Measurements from ENCODE around the gene AP1AR.

Gene AP1AR

DNA sequence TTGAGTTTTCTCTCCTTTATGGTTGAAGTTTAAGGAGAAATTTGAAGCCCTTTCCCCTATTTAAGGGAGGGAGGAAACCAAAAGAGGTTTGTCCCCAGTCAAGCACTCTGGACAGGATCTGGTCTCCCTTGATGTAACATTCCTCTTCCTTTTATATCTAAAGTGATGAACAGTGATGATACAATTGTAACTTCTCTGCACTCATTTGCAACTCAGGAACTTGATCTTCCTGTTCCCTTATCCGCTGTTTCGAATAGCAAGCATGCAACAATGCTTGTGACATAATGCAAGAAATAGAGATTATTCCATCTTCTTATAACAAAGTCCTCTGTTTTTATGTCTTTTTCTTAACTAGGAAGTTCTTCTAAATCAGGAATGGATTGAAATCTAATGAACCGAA, 83.9 kb downstream of the AP1AR start:
- Histone ChIP-seq H3K4me3 (ENCODE audit: low read length) (no peak overlapping the region), H3K27me3 (ENCODE audit: insufficient read depth, low read length, poor library complexity) (no peaks in the 10 kb centered on the region), H3K4me2 (ENCODE audit: low read length) (no peak overlapping the region), H2AK5ac (ENCODE audit: low read length) (no peak overlapping the region), H3K18ac (ENCODE audit: low read length) (no peak overlapping the region), H3K79me1 (ENCODE audit: low read length) (no peaks in the 10 kb centered on the region), H3K9ac (ENCODE audit: low read length) (no peak overlapping the region), H3K23ac (ENCODE audit: low read length) (no peak overlapping the region), H3K36me3 (ENCODE audit: control insufficient read depth, insufficient read depth, low read length) (no peaks in the 10 kb centered on the region), H2BK120ac (ENCODE audit: low read depth, low read length) (no peak overlapping the region), H3K79me2 (ENCODE audit: control insufficient read depth, insufficient read depth, low read length) (no peaks in the 10 kb centered on the region), H4K8ac (ENCODE audit: low read depth, low read length) (no peak overlapping the region), H2BK15ac (replicated peaks; ENCODE audit: low read depth) (no peak overlapping the region), H3K56ac (ENCODE audit: low read length) (no peak overlapping the region), H3K4ac (ENCODE audit: low read depth, low read length) (no peak overlapping the region), H3K27ac (ENCODE audit: low read depth, low read length) (no peak overlapping the region), H3K4me1 (ENCODE audit: control insufficient read depth, low read depth, low read length) (no peaks in the 10 kb centered on the region), H2BK5ac (ENCODE audit: low read length) (no peak overlapping the region), H4K5ac (ENCODE audit: low read length) (no peak overlapping the region)
- no CpG with 5 or more reads among the region's 3 CpGs for WGBS (ENCODE audit: extremely low coverage, insufficient coverage, low lambda C conversion rate)
- no peak for DNase-seq

DNA sequence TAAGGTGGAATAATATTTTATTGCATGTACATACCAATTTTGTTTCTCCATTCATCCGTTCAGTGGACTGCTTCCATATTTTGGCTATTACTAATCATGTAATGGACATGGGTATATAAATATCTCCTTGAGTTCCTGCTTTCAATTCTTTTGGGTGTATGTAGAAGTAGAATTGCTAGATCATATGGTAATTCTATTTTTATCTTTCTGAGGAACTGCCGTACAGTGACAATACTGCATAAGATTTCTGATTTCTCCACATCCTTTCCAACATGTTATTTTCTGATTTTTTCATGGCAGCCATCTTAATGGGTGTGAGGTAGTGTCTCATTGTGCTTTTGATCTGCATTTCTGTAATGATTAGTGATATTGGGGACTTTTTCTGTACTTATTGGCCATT, 84.8 kb downstream of the AP1AR start:
- Histone ChIP-seq H3K4me3 (ENCODE audit: low read length) (no peak overlapping the region), H3K79me2 (ENCODE audit: control insufficient read depth, insufficient read depth, low read length) (no peaks in the 10 kb centered on the region), H2BK120ac (ENCODE audit: low read depth, low read length) (no peak overlapping the region), H4K5ac (ENCODE audit: low read length) (no peak overlapping the region), H3K4me1 (ENCODE audit: control insufficient read depth, low read depth, low read length) (no peaks in the 10 kb centered on the region), H3K23ac (ENCODE audit: low read length) (no peak overlapping the region), H3K18ac (ENCODE audit: low read length) (no peak overlapping the region), H3K56ac (ENCODE audit: low read length) (no peak overlapping the region), H3K4me2 (ENCODE audit: low read length) (no peak overlapping the region), H2AK5ac (ENCODE audit: low read length) (no peak overlapping the region), H3K4ac (ENCODE audit: low read depth, low read length) (no peak overlapping the region), H3K27me3 (ENCODE audit: insufficient read depth, low read length, poor library complexity) (no peaks in the 10 kb centered on the region), H3K9ac (ENCODE audit: low read length) (no peak overlapping the region), H3K36me3 (ENCODE audit: control insufficient read depth, insufficient read depth, low read length) (no peaks in the 10 kb centered on the region), H2BK15ac (replicated peaks; ENCODE audit: low read depth) (no peak overlapping the region), H3K27ac (ENCODE audit: low read depth, low read length) (no peak overlapping the region), H4K8ac (ENCODE audit: low read depth, low read length) (no peak overlapping the region), H3K79me1 (ENCODE audit: low read length) (no peaks in the 10 kb centered on the region), H2BK5ac (ENCODE audit: low read length) (no peak overlapping the region)
- DNase-seq = no peak
- WGBS (ENCODE audit: extremely low coverage, insufficient coverage, low lambda C conversion rate) = no CpG with 5 or more reads among the region's 2 CpGs

DNA sequence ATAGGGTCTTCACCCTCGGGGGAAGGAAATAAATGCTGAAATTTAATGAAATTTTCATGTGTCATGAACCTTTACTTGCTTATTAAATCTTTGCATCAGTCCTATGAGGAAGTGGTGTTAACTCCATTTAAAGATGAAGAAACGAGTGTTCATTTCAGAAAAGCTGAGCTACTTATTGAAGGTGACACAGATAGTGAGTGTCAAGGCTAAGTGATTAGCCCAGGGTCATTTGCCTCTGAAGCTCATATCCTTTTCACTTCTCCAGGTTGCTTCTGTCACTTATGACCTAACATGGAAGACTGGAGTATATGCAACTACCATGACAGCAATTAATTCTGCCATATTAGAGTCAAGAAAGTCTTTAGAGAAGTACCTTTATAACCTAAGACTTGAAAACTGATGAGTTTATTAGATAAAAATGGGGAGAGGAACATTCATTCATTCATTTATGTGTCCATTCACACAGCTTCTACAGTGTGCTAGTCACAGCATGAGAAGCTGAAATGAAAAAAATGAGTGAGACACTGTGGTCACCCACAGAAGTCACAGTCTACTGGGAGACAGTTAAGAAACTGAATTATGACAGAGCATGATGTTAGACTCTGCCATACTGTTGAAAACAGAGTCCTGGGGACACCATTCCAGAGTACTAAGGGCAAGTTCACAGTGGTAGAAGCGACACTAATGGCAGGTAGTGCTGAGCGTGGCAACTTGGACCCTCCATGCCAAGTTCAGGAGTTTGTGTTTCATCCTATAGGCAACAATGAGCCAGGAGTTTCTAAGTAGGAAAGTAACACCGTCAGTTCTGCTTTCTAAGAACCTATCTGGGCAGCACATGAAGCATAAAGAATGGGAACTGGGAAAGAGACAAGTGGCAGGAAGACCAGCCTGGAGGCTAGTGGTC, 86.9 kb downstream of the AP1AR start:
- Histone ChIP-seq H3K36me3 (ENCODE audit: control insufficient read depth, insufficient read depth, low read length) (no peaks in the 10 kb centered on the region), H3K4me1 (ENCODE audit: control insufficient read depth, low read depth, low read length) (no peaks in the 10 kb centered on the region), H3K79me2 (ENCODE audit: control insufficient read depth, insufficient read depth, low read length) (no peaks in the 10 kb centered on the region), H3K4ac (ENCODE audit: low read depth, low read length) (no peak overlapping the region), H4K8ac (ENCODE audit: low read depth, low read length) (no peak overlapping the region), H3K23ac (ENCODE audit: low read length) (no peak overlapping the region), H4K5ac (ENCODE audit: low read length) (no peak overlapping the region), H3K79me1 (ENCODE audit: low read length) (no peaks in the 10 kb centered on the region), H3K56ac (ENCODE audit: low read length) (no peak overlapping the region), H2BK15ac (replicated peaks; ENCODE audit: low read depth) (no peak overlapping the region), H3K27me3 (ENCODE audit: insufficient read depth, low read length, poor library complexity) (no peaks in the 10 kb centered on the region), H2BK5ac (ENCODE audit: low read length) (no peak overlapping the region), H2AK5ac (ENCODE audit: low read length) (no peak overlapping the region), H3K9ac (ENCODE audit: low read length) (no peak overlapping the region), H3K18ac (ENCODE audit: low read length) (no peak overlapping the region), H3K27ac (ENCODE audit: low read depth, low read length) (no peak overlapping the region), H3K4me2 (ENCODE audit: low read length) (no peak overlapping the region), H2BK120ac (ENCODE audit: low read depth, low read length) (no peak overlapping the region), H3K4me3 (ENCODE audit: low read length) (no peak overlapping the region)
- DNase-seq = no peak
- WGBS (ENCODE audit: extremely low coverage, insufficient coverage, low lambda C conversion rate) = no CpG with 5 or more reads among the region's 5 CpGs
